K562 (cell line): Measurements from ENCODE around the gene TCEANC2. TPM values are rescaled to one million over a fixed set of nuclear protein-coding genes. Genes with fewer than 3 reads are reported as not detected.

Experiments used
- ELF4 ChIP-seq: fragments of 450-650 bp; formaldehyde crosslinking; IDR thresholded peaks from 2 replicates; pipeline ENCODE4 v1.4.0; 2022; ENCODE audit warnings: missing genetic modification characterization
- HDAC8 ChIP-seq: fragments of 450-650 bp; IDR thresholded peaks from 2 replicates; pipeline ENCODE4 v1.6.1; 2016; ENCODE audit warnings: mild to moderate bottlenecking, missing genetic modification characterization, moderate library complexity, missing compliant biosample characterization
- HNRNPL ChIP-seq: fragments of 200-400 bp; formaldehyde crosslinking; IDR thresholded peaks from 2 replicates; pipeline ENCODE4 v1.6.1; 2017; ENCODE audit warnings: low read depth, mild to moderate bottlenecking, low read length
- PHF21A ChIP-seq: fragments of 450-650 bp; IDR thresholded peaks from 2 replicates; pipeline ENCODE4 v1.6.1; 2017; ENCODE audit warnings: low read depth, borderline replicate concordance
- RBM15 ChIP-seq: fragments of 200-400 bp; formaldehyde crosslinking; IDR thresholded peaks from 2 replicates; pipeline ENCODE4 v1.6.1; 2018; ENCODE audit warnings: mild to moderate bottlenecking, low read length, moderate library complexity; ENCODE audit not compliant: insufficient read depth
- SIN3A ChIP-seq, 2 experiments: fragments of 150-350 bp in 1 of 2; IDR thresholded peaks; 2 replicates each; pipeline ENCODE4 v1.6.1; 2011 to 2016; ENCODE audit warnings: borderline replicate concordance in 2 of 2, low read depth in 2 of 2, low read length in 2 of 2, mild to moderate bottlenecking in 2 of 2, moderate library complexity in 2 of 2; ENCODE audit not compliant: control insufficient read depth in 1 of 2
- SIX5 ChIP-seq, 2 experiments: IDR thresholded peaks; 2 replicates each; pipeline ENCODE4 v1.6.1; 2011; ENCODE audit warnings: low read length in 2 of 2, borderline replicate concordance in 1 of 2, low read depth in 1 of 2, mild to moderate bottlenecking in 1 of 2, moderate library complexity in 1 of 2; ENCODE audit not compliant: insufficient read depth in 1 of 2
- TAF9B ChIP-seq: fragments of 450-650 bp; IDR thresholded peaks from 2 replicates; pipeline ENCODE4 v1.6.1; 2018; ENCODE audit warnings: mild to moderate bottlenecking; ENCODE audit not compliant: partially characterized antibody
- TAL1 ChIP-seq: fragments of 450-650 bp; IDR thresholded peaks from 2 replicates; pipeline ENCODE4 v1.6.1; 2016; ENCODE audit warnings: mild to moderate bottlenecking
- TCF15 ChIP-seq: fragments of 250-450 bp; sonication (Bioruptor Pico); IDR thresholded peaks from 2 replicates; pipeline ENCODE4 v1.8.0; 2022; ENCODE audit warnings: moderate library complexity, mild to moderate bottlenecking, inconsistent platforms
- ZBTB2 ChIP-seq: fragments of 450-650 bp; IDR thresholded peaks from 2 replicates; pipeline ENCODE4 v1.6.1; 2016; ENCODE audit warnings: antibody characterized with exemption
- ZNF407 ChIP-seq: fragments of 450-650 bp; IDR thresholded peaks from 2 replicates; pipeline ENCODE4 v1.6.1; 2016; ENCODE audit warnings: low read depth
- ZNF512 ChIP-seq: IDR thresholded peaks from 2 replicates; pipeline ENCODE4 v1.6.1; 2016; ENCODE audit warnings: missing genetic modification characterization, missing compliant biosample characterization
- ZSCAN32 ChIP-seq: fragments of 450-650 bp; formaldehyde crosslinking; IDR thresholded peaks from 2 replicates; pipeline ENCODE4 v1.4.0; 2020; ENCODE audit warnings: mild to moderate bottlenecking, moderate library complexity
- polyA plus RNA-seq, 8 experiments: library from polyadenylated mRNA; depleted of rRNA in 4 of 8; stranded (reverse) in 5 of 8; unstranded in 3 of 8; fragments of >200 nt; fragmentation: Nextera tagmentation in 2 of 8; fragmentation: Illumina TruSeq in 1 of 8; extraction: Ambion mirVana in 2 of 8; extraction: Trizol in 1 of 8; gene quantifications; 2 replicates each; pipeline versions ENCODE4 v1.2.1 to v1.2.3, GENCODE V29; 2011 to 2014; ENCODE audit warnings: inconsistent platforms in 1 of 8, missing spikeins in 1 of 8
- total RNA-seq, 7 experiments: library from RNA; depleted of rRNA in 6 of 7; stranded (reverse); fragments of >200 nt in 6 of 7; fragmentation: Illumina TruSeq in 2 of 7; extraction: Trizol in 2 of 7; gene quantifications; 2 replicates each; pipeline versions ENCODE4 v1.2.1 to v1.2.3, GENCODE V29; 2011 to 2021; ENCODE audit warnings: low replicate concordance in 1 of 7

TCEANC2 gene
- total and polyA plus RNA-seq, 9 of the 15 experiments (the other 6 are each of a cell fraction or from before 2014, with no cell fraction given), result 3.3 to 10.2 (median 7.0) TPM

- TF ChIP-seq TAF9B (peak; percentile 83), SIN3A (IDR thresholded peaks at IDR 0.05; ENCODE audit: borderline replicate concordance in 2 of 2, control insufficient read depth in 1 of 2, low read depth in 2 of 2, low read length in 2 of 2) (peak in 1 of 2 experiments; percentile 85; a peak in 2 of 4 replicates), PHF21A (no peak), RBM15 (no peak), ZNF512 (tag) (no peak), TCF15 (CRISPR knock-in tag) (no peak), ZBTB2 (no peak), TAL1 (no peak), HNRNPL (no peak), HDAC8 (tag) (0 out of 2 replicates have a peak, but pooled peaks have one; percentile 29), ZSCAN32 (CRISPR knock-in tag) (no peak), SIX5 (IDR thresholded peaks at IDR 0.05; ENCODE audit: borderline replicate concordance in 1 of 2, insufficient read depth in 1 of 2, low read depth in 1 of 2, low read length in 2 of 2) (peak; percentile 97), ELF4 (no peak; the same call in 1 of the 2 replicates), ZNF407 (no peak)
These were observed at the start of gene TCEANC2, which contains the start of gene TMEM59 (continued) for GRCh38 chr1:54052934-54053744.
